GM23248 (cell line): ENCODE measurements around the gene LRRC59.

Experiments
- EZH2 ChIP-seq: fragments of 200-600 bp; sonication (generic); IDR thresholded peaks from 2 replicates; pipeline ENCODE4 v1.6.1; 2018; ENCODE audit warnings: antibody characterized with exemption, mild to moderate bottlenecking; ENCODE audit not compliant: insufficient read depth, poor library complexity, severe bottlenecking
- EZH2phosphoT487 ChIP-seq: fragments of 200-600 bp; sonication (generic); IDR thresholded peaks from 2 replicates; pipeline ENCODE4 v1.6.1; 2018; ENCODE audit warnings: antibody characterized with exemption, moderate library complexity, mild to moderate bottlenecking, low read depth; ENCODE audit not compliant: insufficient read depth

GRCh38 chr17:50380369-50381259 lies 16.7 kb downstream of the LRRC59 start:
- TF ChIP-seq EZH2phosphoT487 (no peak), EZH2 (no peak)
